Measurements from ENCODE around the gene CCNJ.

Gene CCNJ

DNA sequence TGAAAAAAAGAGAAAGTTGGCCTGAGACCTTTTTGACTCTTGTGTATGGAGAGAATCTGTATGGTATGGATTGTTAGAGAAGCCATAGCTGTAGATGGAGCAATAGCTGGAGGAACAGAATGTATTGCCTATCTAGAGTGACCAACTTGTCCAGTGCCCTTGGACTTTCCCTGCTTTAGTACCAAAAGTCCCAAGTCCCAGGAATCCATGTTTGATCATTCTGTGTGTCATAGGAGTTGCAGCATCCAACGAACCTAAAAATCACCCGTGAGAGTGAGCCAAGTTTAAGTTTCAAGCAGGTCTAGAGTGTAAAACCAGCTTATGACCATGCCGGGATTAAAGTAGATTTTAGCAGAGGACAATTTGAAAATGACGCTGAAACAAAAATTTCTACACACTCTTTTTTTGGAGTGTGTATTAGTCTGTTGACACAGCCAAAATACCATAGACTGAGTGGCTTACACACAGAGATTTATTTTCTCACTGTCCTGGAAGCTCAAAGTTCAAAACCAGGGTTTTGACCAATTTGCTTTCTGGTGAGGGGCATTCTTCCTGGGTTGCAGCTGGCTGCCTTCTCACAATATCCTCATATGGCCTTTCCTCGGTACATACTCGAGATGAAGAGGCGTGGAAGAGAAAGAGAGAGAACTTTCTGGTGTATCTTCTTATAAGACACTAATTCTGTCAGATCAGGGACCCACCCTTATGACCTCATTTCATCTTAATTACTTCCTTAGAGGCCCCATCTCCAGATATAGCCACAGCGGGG lies 49.8 kb downstream of the CCNJ start:
- H3K36me3 ChIP-seq (ENCODE audit: control insufficient read depth in 4 of 4, insufficient read depth in 4 of 4, low read length in 3 of 4) = no peaks in the 10 kb centered on the region
- WGBS (ENCODE audit: insufficient coverage) = 100% methylated on average over 1 of the region's 8 CpGs
- H3K27me3 ChIP-seq (replicated peaks in 2 of 5; ENCODE audit: control insufficient read depth in 4 of 5, insufficient read depth in 5 of 5, low read length in 4 of 5) = peaks cover 0 to 54% (median 14%) of the 10 kb centered on the region in 5 experiments
- POLR2A ChIA-PET = no interaction called here
- H3K27ac ChIP-seq (ENCODE audit: insufficient read depth in 1 of 2, low read depth in 1 of 2, low read length in 2 of 2, poor library complexity in 1 of 2, severe bottlenecking in 2 of 2) = no peak overlapping the region
- no peak for DNase-seq
- H3K9me3 ChIP-seq (ENCODE audit: control extremely low read depth in 1 of 5, control insufficient read depth in 4 of 5, insufficient read depth in 2 of 5, low read depth in 1 of 5, low read length in 4 of 5) = peaks cover 2 to 20% (median 6%) of the 10 kb centered on the region in 5 experiments
- no peak overlapping the region for H3K4me3 ChIP-seq (ENCODE audit: control insufficient read depth in 1 of 7, extremely low read depth in 1 of 7, insufficient read depth in 4 of 7, low read depth in 2 of 7, low read length in 6 of 7)
- H3K4me1 ChIP-seq (ENCODE audit: control extremely low read depth in 1 of 4, control insufficient read depth in 4 of 4, insufficient read depth in 4 of 4, low read length in 3 of 4) = peaks cover 0 to 9% (median 6%) of the 10 kb centered on the region in 4 experiments
- CTCF ChIA-PET = no interaction called here

DNA sequence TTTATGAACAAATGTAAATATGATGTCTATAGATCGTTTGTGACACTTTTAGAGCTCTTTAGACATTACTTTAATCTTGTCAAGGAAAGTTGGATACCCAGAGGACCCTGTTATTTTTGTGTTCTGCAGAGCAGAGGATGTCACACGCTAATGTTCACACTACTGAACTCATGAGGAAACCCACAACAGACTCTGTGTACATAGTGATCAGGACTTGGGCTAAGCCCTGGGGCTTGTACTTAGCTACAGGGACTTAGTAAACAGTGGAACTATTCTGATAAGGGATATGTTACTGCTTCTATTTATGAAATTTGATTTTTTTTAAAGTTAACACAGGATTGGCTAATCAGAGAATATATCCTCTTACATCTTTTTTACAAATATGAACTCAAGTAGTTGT lies 50.6 kb downstream of the CCNJ start:
- no peak for DNase-seq
- H3K27ac ChIP-seq (ENCODE audit: insufficient read depth in 1 of 2, low read depth in 1 of 2, low read length in 2 of 2, poor library complexity in 1 of 2, severe bottlenecking in 2 of 2) = no peak overlapping the region
- H3K4me3 ChIP-seq (ENCODE audit: control insufficient read depth in 1 of 7, extremely low read depth in 1 of 7, insufficient read depth in 4 of 7, low read depth in 2 of 7, low read length in 6 of 7) = no peak overlapping the region
- WGBS (ENCODE audit: insufficient coverage) = 100% methylated on average over 1 of the region's 2 CpGs
- ChIA-PET CTCF (no interaction called here), POLR2A (no interaction called here)
- peaks cover 0 to 9% (median 6%) of the 10 kb centered on the region in 4 experiments for H3K4me1 ChIP-seq (ENCODE audit: control extremely low read depth in 1 of 4, control insufficient read depth in 4 of 4, insufficient read depth in 4 of 4, low read length in 3 of 4)
- H3K27me3 ChIP-seq (replicated peaks in 2 of 5; ENCODE audit: control insufficient read depth in 4 of 5, insufficient read depth in 5 of 5, low read length in 4 of 5) = peaks cover 0 to 58% (median 16%) of the 10 kb centered on the region in 5 experiments
- peaks cover 2 to 20% (median 6%) of the 10 kb centered on the region in 5 experiments for H3K9me3 ChIP-seq (ENCODE audit: control extremely low read depth in 1 of 5, control insufficient read depth in 4 of 5, insufficient read depth in 2 of 5, low read depth in 1 of 5, low read length in 4 of 5)
- no peaks in the 10 kb centered on the region for H3K36me3 ChIP-seq (ENCODE audit: control insufficient read depth in 4 of 4, insufficient read depth in 4 of 4, low read length in 3 of 4)

DNA sequence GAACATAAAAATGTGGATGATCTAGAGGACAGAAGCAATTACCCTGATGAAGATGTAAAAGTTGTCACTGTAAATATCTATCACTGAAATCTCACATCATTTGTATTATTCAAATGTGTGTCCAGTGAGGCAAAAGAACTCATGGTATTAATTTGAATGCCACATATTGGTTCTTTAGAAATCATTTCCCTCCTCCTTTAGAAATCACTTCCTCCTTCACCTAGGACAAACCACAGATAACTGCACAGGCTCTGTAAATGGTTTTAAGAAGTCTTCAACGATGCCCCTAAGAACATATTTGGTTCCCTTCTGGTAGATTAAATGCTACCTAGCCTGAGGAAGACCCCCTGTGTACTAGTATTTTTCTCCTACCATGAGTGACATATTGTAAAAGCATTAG lies 53.6 kb downstream of the CCNJ start:
- H3K4me3 ChIP-seq (ENCODE audit: control insufficient read depth in 1 of 7, extremely low read depth in 1 of 7, insufficient read depth in 4 of 7, low read depth in 2 of 7, low read length in 6 of 7) = no peak overlapping the region
- peaks cover 0 to 13% (median 2%) of the 10 kb centered on the region in 5 experiments for H3K9me3 ChIP-seq (ENCODE audit: control extremely low read depth in 1 of 5, control insufficient read depth in 4 of 5, insufficient read depth in 2 of 5, low read depth in 1 of 5, low read length in 4 of 5)
- no CpG with 5 or more reads among the region's 1 CpG for whole genome bisulfite sequencing (ENCODE audit: insufficient coverage)
- CTCF ChIA-PET = interaction anchor here (1.4 kb wide), 1 partner anchor 80 kb away, joined by 3 read pairs; no protein-coding TSS in a partner anchor
- H3K27me3 ChIP-seq (replicated peaks in 2 of 5; ENCODE audit: control insufficient read depth in 4 of 5, insufficient read depth in 5 of 5, low read length in 4 of 5) = peaks cover 3 to 77% (median 23%) of the 10 kb centered on the region in 5 experiments
- H3K27ac ChIP-seq (ENCODE audit: insufficient read depth in 1 of 2, low read depth in 1 of 2, low read length in 2 of 2, poor library complexity in 1 of 2, severe bottlenecking in 2 of 2) = no peak overlapping the region
- POLR2A ChIA-PET = no interaction called here
- H3K36me3 ChIP-seq (ENCODE audit: control insufficient read depth in 4 of 4, insufficient read depth in 4 of 4, low read length in 3 of 4) = no peaks in the 10 kb centered on the region
- no peak for DNase-seq
- no peaks in the 10 kb centered on the region for H3K4me1 ChIP-seq (ENCODE audit: control extremely low read depth in 1 of 4, control insufficient read depth in 4 of 4, insufficient read depth in 4 of 4, low read length in 3 of 4)

DNA sequence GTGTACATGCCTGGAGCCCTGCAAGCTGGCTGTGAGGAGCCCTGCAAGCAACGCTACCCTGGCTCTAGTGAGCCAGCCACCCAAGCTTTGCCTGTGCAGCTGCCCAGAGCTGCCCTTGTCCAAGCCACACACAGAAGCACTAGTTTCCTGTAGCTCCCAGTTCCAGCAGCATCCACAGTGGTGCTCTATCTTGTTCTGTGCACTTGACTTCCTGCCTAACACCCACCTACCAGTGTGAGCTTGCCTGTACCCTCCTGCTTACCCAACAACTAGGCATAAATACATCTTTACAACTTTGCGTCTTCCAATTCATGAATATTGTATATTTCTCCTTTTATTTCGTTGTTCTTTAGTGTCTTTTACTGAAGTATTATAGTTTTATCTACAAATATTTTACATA lies 54.5 kb downstream of the CCNJ start:
- ChIA-PET CTCF (interaction anchor here (1.4 kb wide), 1 partner anchor 81 kb away, joined by 3 read pairs; no protein-coding TSS in a partner anchor), POLR2A (no interaction called here)
- peaks cover 0 to 13% (median 0%) of the 10 kb centered on the region in 5 experiments for H3K9me3 ChIP-seq (ENCODE audit: control extremely low read depth in 1 of 5, control insufficient read depth in 4 of 5, insufficient read depth in 2 of 5, low read depth in 1 of 5, low read length in 4 of 5)
- H3K27me3 ChIP-seq (replicated peaks in 2 of 5; ENCODE audit: control insufficient read depth in 4 of 5, insufficient read depth in 5 of 5, low read length in 4 of 5) = peaks cover 3 to 75% (median 19%) of the 10 kb centered on the region in 5 experiments
- no peak for DNase-seq
- no peaks in the 10 kb centered on the region for H3K36me3 ChIP-seq (ENCODE audit: control insufficient read depth in 4 of 4, insufficient read depth in 4 of 4, low read length in 3 of 4)
- no peak overlapping the region for H3K4me3 ChIP-seq (ENCODE audit: control insufficient read depth in 1 of 7, extremely low read depth in 1 of 7, insufficient read depth in 4 of 7, low read depth in 2 of 7, low read length in 6 of 7)
- no peak overlapping the region for H3K27ac ChIP-seq (ENCODE audit: insufficient read depth in 1 of 2, low read depth in 1 of 2, low read length in 2 of 2, poor library complexity in 1 of 2, severe bottlenecking in 2 of 2)
- no peaks in the 10 kb centered on the region for H3K4me1 ChIP-seq (ENCODE audit: control extremely low read depth in 1 of 4, control insufficient read depth in 4 of 4, insufficient read depth in 4 of 4, low read length in 3 of 4)
- WGBS (ENCODE audit: insufficient coverage) = 100% methylated on average over 1 of the region's 3 CpGs

DNA sequence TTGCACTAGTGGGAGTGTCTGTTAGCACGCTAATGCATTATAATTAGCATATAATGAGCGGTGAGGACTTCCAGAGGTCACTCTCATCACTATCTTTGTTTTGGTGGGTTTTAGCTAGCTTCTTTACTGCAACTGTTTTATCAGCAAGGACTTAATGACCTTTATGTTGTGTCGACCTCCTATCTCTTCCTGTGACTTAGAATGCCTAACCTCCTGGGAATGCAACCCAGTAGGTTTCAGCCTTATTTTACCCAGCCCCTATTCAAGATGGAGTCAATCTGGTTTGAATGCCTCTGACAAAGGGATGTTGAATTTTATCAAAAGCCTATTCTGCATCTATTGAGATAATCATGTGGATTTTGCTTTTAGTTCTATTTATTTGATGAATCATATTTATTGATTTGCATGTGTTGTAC lies 64.2 kb downstream of the CCNJ start:
- Histone ChIP-seq H3K4me3 (ENCODE audit: control insufficient read depth in 1 of 7, extremely low read depth in 1 of 7, insufficient read depth in 4 of 7, low read depth in 2 of 7, low read length in 6 of 7) (no peak overlapping the region), H3K27ac (ENCODE audit: insufficient read depth in 1 of 2, low read depth in 1 of 2, low read length in 2 of 2, poor library complexity in 1 of 2, severe bottlenecking in 2 of 2) (no peak overlapping the region), H3K9me3 (ENCODE audit: control extremely low read depth in 1 of 5, control insufficient read depth in 4 of 5, insufficient read depth in 2 of 5, low read depth in 1 of 5, low read length in 4 of 5) (peaks cover 3 to 23% (median 8%) of the 10 kb centered on the region in 5 experiments), H3K36me3 (ENCODE audit: control insufficient read depth in 4 of 4, insufficient read depth in 4 of 4, low read length in 3 of 4) (no peaks in the 10 kb centered on the region), H3K27me3 (replicated peaks in 2 of 5; ENCODE audit: control insufficient read depth in 4 of 5, insufficient read depth in 5 of 5, low read length in 4 of 5) (peaks cover 1 to 49% (median 14%) of the 10 kb centered on the region in 5 experiments), H3K4me1 (ENCODE audit: control extremely low read depth in 1 of 4, control insufficient read depth in 4 of 4, insufficient read depth in 4 of 4, low read length in 3 of 4) (no peaks in the 10 kb centered on the region)
- ChIA-PET CTCF (interaction anchor here (1.1 kb wide), 1 partner anchor 11 kb away, joined by 3 read pairs; no protein-coding TSS in a partner anchor), POLR2A (no interaction called here)
- DNase-seq = no peak
- 100% methylated on average over 2 of the region's 3 CpGs for WGBS (ENCODE audit: insufficient coverage)
